Fibroblast of lung (primary cell): ENCODE measurements around the gene ENOX1. TPM values are rescaled to one million over a fixed set of nuclear protein-coding genes. Genes with fewer than 3 reads are reported as not detected.
A peak's percentile ranks its signal among the peaks of the same experiment; 100 is the strongest.

Experiments
- DNase-seq, 2 donors: peaks; one replicate each; pipeline versions ENCODE4 v3.0.0 to v3.0.0-alpha.2; 2010; ENCODE audit warnings: low read depth in 2 of 2
- H2AFZ ChIP-seq: 2 replicates; pipeline ENCODE4 v1.5.1; 2012; ENCODE audit warnings: low read length, control low read depth, inconsistent platforms
- H3K27ac ChIP-seq: 2 replicates; pipeline ENCODE4 v1.5.1; 2011; ENCODE audit warnings: low read length, control low read depth; ENCODE audit not compliant: insufficient read depth
- H3K27me3 ChIP-seq: 2 replicates; pipeline ENCODE4 v1.5.1; 2011; ENCODE audit warnings: mild to moderate bottlenecking, low read length; ENCODE audit not compliant: control insufficient read depth, insufficient read depth
- H3K36me3 ChIP-seq: 2 replicates; pipeline ENCODE4 v1.5.1; 2011; ENCODE audit warnings: low read length; ENCODE audit not compliant: control insufficient read depth, insufficient read depth
- H3K4me1 ChIP-seq: 2 replicates; pipeline ENCODE4 v1.5.1; 2011; ENCODE audit warnings: low read length; ENCODE audit not compliant: control insufficient read depth, insufficient read depth; ENCODE audit errors: extremely low read depth
- H3K4me2 ChIP-seq: 2 replicates; pipeline ENCODE4 v1.5.1; 2011; ENCODE audit warnings: low read length, control low read depth; ENCODE audit not compliant: insufficient read depth; ENCODE audit errors: extremely low read depth
- H3K4me3 ChIP-seq, 4 experiments: fragments of 200-600 bp in 1 of 4; sonication (generic) in 1 of 4; replicated peaks in 1 of 4; 2 replicates each; pipeline ENCODE4 v1.5.1; 2011 to 2016; ENCODE audit warnings: low read length in 4 of 4, low read depth in 3 of 4, mild to moderate bottlenecking in 3 of 4, control low read depth in 2 of 4, inconsistent platforms in 1 of 4, mixed read lengths in 1 of 4; ENCODE audit not compliant: insufficient read depth in 1 of 4; ENCODE audit errors: control extremely low read depth in 1 of 4
- H3K79me2 ChIP-seq: 2 replicates; pipeline ENCODE4 v1.5.1; 2012; ENCODE audit warnings: mild to moderate bottlenecking, low read length, inconsistent platforms; ENCODE audit not compliant: control insufficient read depth, insufficient read depth
- H3K9ac ChIP-seq: 2 replicates; pipeline ENCODE4 v1.5.1; 2011; ENCODE audit warnings: mild to moderate bottlenecking, low read length, control low read depth; ENCODE audit not compliant: insufficient read depth
- H3K9me3 ChIP-seq: 2 replicates; pipeline ENCODE4 v1.5.1; 2012; ENCODE audit warnings: low read depth, low read length; ENCODE audit not compliant: control insufficient read depth, insufficient read depth
- H4K20me1 ChIP-seq: 2 replicates; pipeline ENCODE4 v1.5.1; 2011; ENCODE audit warnings: low read length; ENCODE audit not compliant: control insufficient read depth, insufficient read depth; ENCODE audit errors: extremely low read depth
- CTCF ChIP-seq, 2 donors: IDR thresholded peaks in 1 of 2; conservative IDR thresholded peaks in 1 of 2; 1 replicate in 1 of 2; 2 replicates in 1 of 2; pipeline ENCODE4 v1.5.1; 2011 to 2012; ENCODE audit warnings: low read length in 2 of 2, control low read depth in 1 of 2, inconsistent platforms in 1 of 2, low read depth in 1 of 2, mild to moderate bottlenecking in 1 of 2
- EZH2 ChIP-seq: IDR thresholded peaks from 2 replicates; pipeline ENCODE4 v1.5.1; 2012; ENCODE audit warnings: low read length, control low read depth, mild to moderate bottlenecking; ENCODE audit errors: missing control alignments
- polyA plus RNA-seq, 2 donors: library from polyadenylated mRNA; depleted of rRNA in 1 of 2; stranded (reverse) in 1 of 2; unstranded in 1 of 2; fragments of >200 nt; gene quantifications; 2 replicates each; pipeline ENCODE4 v1.2.1, GENCODE V29; 2011 to 2012; ENCODE audit warnings: missing spikeins in 1 of 2
- total RNA-seq: library from RNA; depleted of rRNA; stranded (reverse); fragments of >200 nt; gene quantifications from 2 replicates; pipeline ENCODE4 v1.2.1, GENCODE V29; 2014

The ENOX1 gene
- total and polyA plus RNA-seq, 2 donors (not counting 1 experiment from before 2014, with no cell fraction given), result 3.5 to 7.6 TPM

DNA sequence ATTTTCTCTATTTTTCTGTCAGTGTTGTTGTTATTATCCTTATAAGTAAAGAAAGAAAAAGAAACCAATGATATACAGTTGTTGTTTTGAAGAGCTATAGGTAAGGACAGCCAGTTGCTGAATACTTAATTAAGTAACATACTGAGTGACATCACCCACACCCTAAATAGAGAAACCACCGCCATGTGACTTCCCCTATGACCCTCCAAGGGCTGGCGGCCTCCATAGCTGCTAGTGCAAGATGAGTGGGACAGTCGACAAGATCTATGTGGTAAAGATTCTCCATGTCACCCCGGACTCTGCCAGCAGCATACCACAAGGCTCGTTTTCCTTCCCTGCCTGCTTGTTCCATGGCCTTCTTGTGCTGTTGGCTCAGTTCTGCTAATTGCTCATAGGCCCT, 542.3 kb downstream of the ENOX1 start:
- H3K27ac ChIP-seq, result peak overlapping the region; percentile 72
- H3K4me1 ChIP-seq, result peaks cover 10% of the 10 kb centered on the region
- no peaks in the 10 kb centered on the region for H3K36me3 ChIP-seq
- no peak overlapping the region for H3K4me3 ChIP-seq
- H3K27me3 ChIP-seq, result no peaks in the 10 kb centered on the region
- H4K20me1 ChIP-seq, result no peaks in the 10 kb centered on the region
- DNase-seq, result no peak
- no peak overlapping the region for H3K9ac ChIP-seq
- H3K4me2 ChIP-seq, result peak overlapping the region; percentile 72
- H3K79me2 ChIP-seq, result no peaks in the 10 kb centered on the region
- TF ChIP-seq CTCF (conservative IDR thresholded peaks at IDR 0.05 in 1 of 2, IDR thresholded peaks at IDR 0.05 in 1 of 2; ENCODE audit: low read depth in 1 of 2, low read length in 2 of 2) (no peak), EZH2 (no peak)
- H3K9me3 ChIP-seq, result no peaks in the 10 kb centered on the region
- no peak overlapping the region for H2AFZ ChIP-seq

DNA sequence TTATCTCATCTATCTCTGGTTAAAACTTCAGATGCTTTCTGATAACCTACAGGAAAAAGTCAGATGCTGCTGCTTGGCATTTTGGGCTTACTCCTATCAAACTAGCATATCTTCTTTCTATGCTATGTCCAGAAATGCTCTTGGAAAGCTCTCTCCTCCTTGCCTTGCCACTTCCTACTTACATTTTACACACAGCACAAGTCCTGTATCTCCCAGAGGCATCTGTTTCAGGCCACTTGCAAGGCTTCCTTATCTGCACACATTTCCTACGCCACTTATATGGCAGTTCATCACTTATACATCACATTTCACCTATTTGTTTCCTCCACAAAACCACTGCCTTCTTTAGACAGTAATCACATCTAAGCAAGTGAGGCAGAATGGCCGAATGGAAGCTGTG, 543.1 kb downstream of the ENOX1 start:
- Histone ChIP-seq H3K9ac (no peak overlapping the region), H3K4me1 (peaks cover 10% of the 10 kb centered on the region), H4K20me1 (no peaks in the 10 kb centered on the region), H3K4me2 (no peak overlapping the region), H3K4me3 (no peak overlapping the region), H3K9me3 (no peaks in the 10 kb centered on the region), H2AFZ (no peak overlapping the region), H3K27me3 (no peaks in the 10 kb centered on the region), H3K27ac (no peak overlapping the region), H3K36me3 (no peaks in the 10 kb centered on the region), H3K79me2 (no peaks in the 10 kb centered on the region)
- no peak for DNase-seq
- TF ChIP-seq EZH2, result no peak
- no peak for TF ChIP-seq CTCF (conservative IDR thresholded peaks at IDR 0.05 in 1 of 2, IDR thresholded peaks at IDR 0.05 in 1 of 2; ENCODE audit: low read depth in 1 of 2, low read length in 2 of 2)

GRCh38 chr13:43242040-43242439, 544.7 kb downstream of the ENOX1 start:
- Histone ChIP-seq H3K4me1 (peaks cover 10% of the 10 kb centered on the region), H3K4me3 (no peak overlapping the region), H3K9ac (no peak overlapping the region), H3K9me3 (no peaks in the 10 kb centered on the region), H3K4me2 (no peak overlapping the region), H4K20me1 (no peaks in the 10 kb centered on the region), H2AFZ (no peak overlapping the region), H3K36me3 (no peaks in the 10 kb centered on the region), H3K27me3 (no peaks in the 10 kb centered on the region), H3K79me2 (no peaks in the 10 kb centered on the region), H3K27ac (no peak overlapping the region)
- DNase-seq, result peak in 1 of 2 donors; percentile 20
- TF ChIP-seq EZH2, result no peak
- TF ChIP-seq CTCF (conservative IDR thresholded peaks at IDR 0.05 in 1 of 2, IDR thresholded peaks at IDR 0.05 in 1 of 2; ENCODE audit: low read depth in 1 of 2, low read length in 2 of 2), result no peak
